Stimulated activated CD4-positive, alpha-beta T cell treated with anti-CD3 and anti-CD28 coated beads, Interleukin-1b, Interleukin-23, amount 100 ng/mL, for 48 hours (primary cell): ENCODE data around the gene PRG3.
A peak's percentile ranks its signal among the peaks of the same experiment; 100 is the strongest.
"Not testable (repeated sequence)": the region's sequence is repeated elsewhere in the genome, so short reads cannot be mapped to it uniquely, and the experiment has no call there.

Source experiments
- DNase-seq: peaks from one replicate; pipeline ENCODE4 v3.0.0-alpha.2; 2020

PRG3 gene

GRCh38 chr11:57359396-57359795, 21.6 kb downstream of the PRG3 start:
- DNase-seq: no peak

- no peak for DNase-seq
Observed at GRCh38 chr11:57358991-57359390, 22.0 kb downstream of the PRG3 start.

GRCh38 chr11:57358543-57358961, 22.4 kb downstream of the PRG3 start:
- DNase-seq: no peak

GRCh38 chr11:57357856-57358255, 23.1 kb downstream of the PRG3 start:
- DNase-seq: no peak

GRCh38 chr11:57357310-57357709, 23.6 kb downstream of the PRG3 start:
- DNase-seq: no peak

- no peak for DNase-seq
Observed at GRCh38 chr11:57356268-57356667, 24.7 kb downstream of the PRG3 start.

GRCh38 chr11:57354699-57355098, 26.3 kb downstream of the PRG3 start:
- DNase-seq: no peak

- no peak for DNase-seq
Observed at GRCh38 chr11:57353852-57354251, 27.1 kb downstream of the PRG3 start.

- DNase-seq: no peak
Observed at GRCh38 chr11:57353446-57353845, 27.5 kb downstream of the PRG3 start.

- DNase-seq: no peak
Observed at GRCh38 chr11:57353036-57353435, 27.9 kb downstream of the PRG3 start.

- peak; percentile 48 for DNase-seq
Observed at GRCh38 chr11:57349491-57350274, 31.3 kb downstream of the PRG3 start.

GRCh38 chr11:57348636-57349313, 32.2 kb downstream of the PRG3 start:
- DNase-seq: no peak

- no peak for DNase-seq
Observed at GRCh38 chr11:57348052-57348451, 32.9 kb downstream of the PRG3 start.

- no peak for DNase-seq
Observed at GRCh38 chr11:57347336-57347735, 33.6 kb downstream of the PRG3 start.

- DNase-seq: peak; percentile 67
Observed at GRCh38 chr11:57345555-57346211, 35.3 kb downstream of the PRG3 start.

- DNase-seq: no peak
Observed at GRCh38 chr11:57344826-57345225, 36.1 kb downstream of the PRG3 start.

- DNase-seq: no peak
Observed at GRCh38 chr11:57343825-57344224, 37.1 kb downstream of the PRG3 start.

GRCh38 chr11:57342702-57343101, 38.2 kb downstream of the PRG3 start:
- DNase-seq: no peak

GRCh38 chr11:57341250-57341808, 39.6 kb downstream of the PRG3 start:
- DNase-seq: no peak

GRCh38 chr11:57340039-57340615, 40.8 kb downstream of the PRG3 start:
- no peak for DNase-seq

GRCh38 chr11:57339328-57339727, 41.6 kb downstream of the PRG3 start:
- no peak for DNase-seq

- DNase-seq: no peak
Observed at GRCh38 chr11:57338142-57338541, 42.8 kb downstream of the PRG3 start, which contains the start of gene P2RX3. Gene P2RX3 (plus strand): TSS chr11:57338352. CDS start chr11:57338551, 199 bp downstream.

GRCh38 chr11:57336856-57337255, 44.1 kb downstream of the PRG3 start:
- DNase-seq: not testable (repeated sequence)
